Measurements from ENCODE around the gene GRIK5.

DNA sequence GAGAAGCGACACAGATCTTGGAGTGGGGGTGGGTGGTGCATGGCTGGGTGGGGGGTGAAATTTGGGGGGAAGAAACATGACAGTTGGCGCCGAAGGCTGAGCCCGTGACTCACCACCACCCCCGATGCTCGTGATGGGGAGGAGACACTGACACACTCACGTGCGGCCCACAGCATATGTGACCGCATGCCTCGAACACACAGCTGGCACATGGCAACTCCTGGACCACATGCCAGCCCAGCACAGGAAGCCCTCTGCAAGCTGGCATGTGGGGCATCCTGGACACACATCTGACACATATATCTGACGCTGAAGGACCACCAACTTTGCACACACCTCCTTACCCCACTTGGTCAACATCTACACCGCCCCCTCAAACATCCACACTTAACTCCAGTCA, 1.2 kb upstream of the GRIK5 start:
- TF ChIP-seq CTCF (IDR thresholded peaks at IDR 0.05; ENCODE audit: low read depth, low read length, poor library complexity, severe bottlenecking): no peak
- TF ChIP-seq EZH2phosphoT487 (IDR thresholded peaks at IDR 0.05; ENCODE audit: borderline replicate concordance, low read length): no peak

All from DOHH2 (cell line).